Activated CD8-positive, alpha-beta T cell treated with anti-CD3 and anti-CD28 coated beads for 36 hours (primary cell): ENCODE data around the gene CACTIN. TPM values are rescaled to one million over a fixed set of nuclear protein-coding genes. Genes with fewer than 3 reads are reported as not detected.

ENCODE experiments used
- ATAC-seq: fragments of 200-7000 bp; cut with Tn5 transposase; one replicate; pipeline ENCODE4 v1.10.0; 2021; ENCODE audit warnings: mild to moderate bottlenecking, moderate library complexity
- CTCF ChIA-PET: fragments of 350-600 bp; sonication (Branson Sonifier 250); formaldehyde crosslinking; loops from one replicate; lab custom pipeline; 2021; ENCODE audit warnings: antibody characterized with exemption; lab: Charles Lee
- POLR2A ChIA-PET: fragments of 350-600 bp; sonication (Branson Sonifier 250); formaldehyde crosslinking; loops from one replicate; lab custom pipeline; 2021; ENCODE audit warnings: antibody characterized with exemption; lab: Charles Lee
- DNase-seq: peaks from one replicate; pipeline ENCODE4 v3.0.0-alpha.2; 2020
- H3K27ac Mint-ChIP-seq: one replicate; pipeline ENCODE4 v1.8.0; 2021; ENCODE audit warnings: mild to moderate bottlenecking, mixed read lengths
- H3K27me3 Mint-ChIP-seq: one replicate; pipeline ENCODE4 v1.8.0; 2021; ENCODE audit warnings: mixed read lengths
- H3K36me3 Mint-ChIP-seq: one replicate; pipeline ENCODE4 v1.8.0; 2021; ENCODE audit warnings: low read depth, mixed read lengths
- H3K4me1 Mint-ChIP-seq: one replicate; pipeline ENCODE4 v1.8.0; 2021; ENCODE audit warnings: low read depth, mixed read lengths
- H3K4me3 Mint-ChIP-seq: one replicate; pipeline ENCODE4 v1.8.0; 2021; ENCODE audit warnings: mild to moderate bottlenecking, moderate library complexity, mixed read lengths
- H3K9me3 Mint-ChIP-seq: one replicate; pipeline ENCODE4 v1.8.0; 2021; ENCODE audit warnings: mixed read lengths
- CTCF ChIP-seq: fragments of 200-600 bp; IDR thresholded peaks from one replicate; pipeline ENCODE4 v1.8.0; 2022; ENCODE audit warnings: antibody characterized with exemption, mild to moderate bottlenecking
- intact Hi-C: fragments of 100-400 bp; cut with micrococcal nuclease; formaldehyde crosslinking; loops from one replicate; pipeline ENCODE4 v1.10.0; 2022
- total RNA-seq, 2 experiments: library from RNA; stranded (reverse); gene quantifications; one replicate each; pipeline ENCODE4 v1.2.3, GENCODE V29; 2021

CACTIN gene
- total RNA-seq, 2 experiments from 2014 or later: 25.9 to 28.5 TPM

GRCh38 chr19:3575949-3576673 is 50.5 kb downstream of the CACTIN start:
- Mint-ChIP-seq H3K27ac (no peak overlapping the region), H3K27me3 (no peaks in the 10 kb centered on the region), H3K9me3 (no peaks in the 10 kb centered on the region), H3K4me1 (peaks cover 11% of the 10 kb centered on the region), H3K4me3 (no peak overlapping the region), H3K36me3 (peaks cover 13% of the 10 kb centered on the region)
- ChIA-PET CTCF (interaction anchor here (1.3 kb wide), 1 partner anchor 19 kb away, joined by 5 read pairs; the partner anchor contains the start of gene MFSD12), POLR2A (interaction anchor here (0.6 kb wide), 1 partner anchor 11 kb away, joined by 4 read pairs; no protein-coding TSS in a partner anchor)
- no peak for ATAC-seq
- DNase-seq: no peak
- no peak for TF ChIP-seq CTCF
- intact Hi-C loops: no loop called here

DNA sequence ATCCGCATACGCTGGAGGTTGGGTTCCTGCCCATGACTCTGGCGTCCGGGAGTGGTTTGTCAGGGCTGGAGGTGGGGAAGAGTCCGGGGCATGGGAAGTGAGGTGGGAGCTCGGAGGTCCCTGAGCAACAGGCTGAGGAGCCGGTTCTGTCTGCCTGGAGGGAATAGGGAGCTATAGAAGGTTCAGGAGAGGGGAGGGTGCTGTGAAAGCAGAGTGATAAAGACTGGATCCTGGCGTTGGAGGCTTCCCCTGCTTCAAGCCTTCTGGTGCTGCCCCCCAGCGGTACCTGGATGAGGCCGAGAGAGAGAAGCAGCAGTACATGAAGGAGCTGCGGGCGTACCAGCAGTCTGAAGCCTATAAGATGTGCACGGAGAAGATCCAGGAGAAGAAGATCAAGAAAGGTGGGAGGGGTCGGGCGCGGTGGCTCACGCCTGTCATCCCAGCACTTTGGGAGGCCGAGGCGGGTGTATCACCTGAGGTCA is 51.3 kb downstream of the CACTIN start:
- intact Hi-C loops: no loop called here
- CTCF ChIA-PET: interaction anchor here (1.3 to 1.6 kb wide), 2 partner anchors 11 to 18 kb away, joined by 4 to 5 read pairs; partner anchors contain the start of gene MFSD12
- no peaks in the 10 kb centered on the region for H3K27me3 Mint-ChIP-seq
- H3K4me3 Mint-ChIP-seq: no peak overlapping the region
- peak; percentile 51 for DNase-seq
- peaks cover 11% of the 10 kb centered on the region for H3K4me1 Mint-ChIP-seq
- H3K36me3 Mint-ChIP-seq: peaks cover 13% of the 10 kb centered on the region
- no peak for ATAC-seq
- no peaks in the 10 kb centered on the region for H3K9me3 Mint-ChIP-seq
- POLR2A ChIA-PET: interaction anchor here (0.6 kb wide), 1 partner anchor 10 kb away, joined by 4 read pairs; no protein-coding TSS in a partner anchor
- TF ChIP-seq CTCF: no peak
- H3K27ac Mint-ChIP-seq: no peak overlapping the region

GRCh38 chr19:3573858-3574637 is 52.5 kb downstream of the CACTIN start:
- intact Hi-C loops: no loop called here
- DNase-seq (peak; percentile 97), ATAC-seq (peak; percentile 64)
- ChIA-PET CTCF (interaction anchor here (0.9 to 1.6 kb wide), 2 partner anchors 13 to 29 kb away, joined by 4 read pairs; no protein-coding TSS in a partner anchor), POLR2A (interaction anchor here (0.9 to 1.5 kb wide), 3 partner anchors 17 to 35 kb away, joined by 3 to 4 read pairs (median 3); partner anchors contain the start of gene MFSD12)
- no peaks in the 10 kb centered on the region for H3K27me3 Mint-ChIP-seq
- TF ChIP-seq CTCF: no peak
- H3K4me1 Mint-ChIP-seq: peaks cover 11% of the 10 kb centered on the region
- H3K9me3 Mint-ChIP-seq: no peaks in the 10 kb centered on the region
- peak overlapping the region; percentile 75 for H3K4me3 Mint-ChIP-seq
- no peak overlapping the region for H3K27ac Mint-ChIP-seq
- peaks cover 13% of the 10 kb centered on the region for H3K36me3 Mint-ChIP-seq

DNA sequence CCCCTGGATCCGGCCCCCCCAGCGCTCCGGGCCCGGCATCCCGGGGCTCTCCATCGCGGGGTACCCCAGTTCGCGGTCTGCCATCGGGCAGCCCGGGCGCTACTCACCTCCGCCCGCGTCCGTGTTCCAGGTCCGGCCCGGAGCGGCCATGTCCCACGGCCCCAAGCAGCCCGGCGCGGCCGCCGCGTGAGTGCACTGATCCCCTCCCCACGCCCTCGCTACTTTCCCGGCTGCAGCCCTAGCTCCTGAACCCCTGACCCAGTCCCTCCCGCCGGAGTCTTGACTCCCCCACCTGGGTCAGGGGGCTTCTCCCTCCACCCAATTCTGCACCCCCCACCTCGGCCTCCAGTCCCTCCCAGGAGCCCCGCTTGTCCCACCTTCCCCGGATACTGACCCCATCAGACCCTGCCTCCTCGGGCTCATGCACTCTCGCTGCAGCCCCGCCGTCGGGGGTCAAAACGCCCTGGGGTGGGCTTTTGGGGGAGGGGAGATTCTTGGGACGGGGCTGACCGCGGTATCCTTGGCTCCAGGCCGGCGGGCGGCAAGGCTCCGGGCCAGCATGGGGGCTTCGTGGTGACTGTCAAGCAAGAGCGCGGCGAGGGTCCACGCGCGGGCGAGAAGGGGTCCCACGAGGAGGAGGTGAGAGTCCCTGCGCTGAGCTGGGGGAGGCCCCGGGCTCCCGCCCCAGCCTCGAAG is 53.3 kb downstream of the CACTIN start:
- H3K4me1 Mint-ChIP-seq: peaks cover 11% of the 10 kb centered on the region
- peak overlapping the region; percentile 75 for H3K4me3 Mint-ChIP-seq
- POLR2A ChIA-PET: interaction anchor here (0.9 to 1.5 kb wide), 2 partner anchors 16 to 28 kb away, joined by 3 to 4 read pairs; partner anchors contain the start of gene MFSD12
- intact Hi-C loops: no loop called here
- H3K9me3 Mint-ChIP-seq: no peaks in the 10 kb centered on the region
- no peak overlapping the region for H3K27ac Mint-ChIP-seq
- ATAC-seq: no peak
- H3K36me3 Mint-ChIP-seq: peaks cover 13% of the 10 kb centered on the region
- H3K27me3 Mint-ChIP-seq: no peaks in the 10 kb centered on the region
- CTCF ChIA-PET: interaction anchor here (0.9 kb wide), 1 partner anchor 28 kb away, joined by 4 read pairs; no protein-coding TSS in a partner anchor
- peak; percentile 43 for DNase-seq
- TF ChIP-seq CTCF: no peak
